SK-N-SH treated with all-trans-retinoic acid at 6 μM for 48 hours (cell line): Measurements from ENCODE around the gene RET.

Experiments used
- ARNTL ChIP-seq: fragments of 450-650 bp; formaldehyde crosslinking; IDR thresholded peaks from 2 replicates; pipeline ENCODE4 v1.5.0; 2020; ENCODE audit warnings: low read depth, mild to moderate bottlenecking, moderate library complexity, borderline replicate concordance
- CREB5 ChIP-seq: fragments of 250-450 bp; sonication (Bioruptor Pico); IDR thresholded peaks from 2 replicates; pipeline ENCODE4 v1.5.1; 2020; ENCODE audit warnings: low read depth, mild to moderate bottlenecking, moderate library complexity
- ESRRG ChIP-seq: fragments of 250-450 bp; sonication (Bioruptor Pico); IDR thresholded peaks from 2 replicates; pipeline ENCODE4 v1.6.1; 2021; ENCODE audit warnings: mild to moderate bottlenecking
- GLIS3 ChIP-seq: fragments of 250-450 bp; sonication (Bioruptor Pico); IDR thresholded peaks from 2 replicates; pipeline ENCODE4 v1.5.0; 2020; ENCODE audit warnings: mild to moderate bottlenecking, moderate library complexity
- PATZ1 ChIP-seq: fragments of 250-450 bp; sonication (Bioruptor Pico); IDR thresholded peaks from 2 replicates; pipeline ENCODE4 v1.8.0; 2020; ENCODE audit warnings: mild to moderate bottlenecking, moderate library complexity, borderline replicate concordance
- POU6F1 ChIP-seq: fragments of 250-450 bp; sonication (Bioruptor Pico); IDR thresholded peaks from 2 replicates; pipeline ENCODE4 v1.8.0; 2021; ENCODE audit warnings: low read depth, mild to moderate bottlenecking, moderate library complexity, borderline replicate concordance
- RARB ChIP-seq: fragments of 250-450 bp; sonication (Bioruptor Pico); IDR thresholded peaks from 2 replicates; pipeline ENCODE4 v1.8.0; 2021; ENCODE audit warnings: mild to moderate bottlenecking, moderate library complexity
- SNAI2 ChIP-seq: fragments of 250-450 bp; sonication (Bioruptor Pico); IDR thresholded peaks from 2 replicates; pipeline ENCODE4 v1.5.0; 2020; ENCODE audit warnings: mild to moderate bottlenecking, moderate library complexity
- TCF4 ChIP-seq: fragments of 250-450 bp; sonication (Bioruptor Pico); IDR thresholded peaks from 2 replicates; pipeline ENCODE4 v1.8.0; 2021; ENCODE audit warnings: mild to moderate bottlenecking, moderate library complexity, borderline replicate concordance
- TOX ChIP-seq: fragments of 250-450 bp; sonication (Bioruptor Pico); IDR thresholded peaks from 2 replicates; pipeline ENCODE4 v1.8.0; 2021; ENCODE audit warnings: mild to moderate bottlenecking, moderate library complexity, borderline replicate concordance
- ZFP3 ChIP-seq: fragments of 250-450 bp; sonication (Bioruptor Pico); IDR thresholded peaks from 2 replicates; pipeline ENCODE4 v1.5.0; 2020; ENCODE audit warnings: mild to moderate bottlenecking, moderate library complexity
- ZNF565 ChIP-seq: fragments of 450-650 bp; formaldehyde crosslinking; conservative IDR thresholded peaks from 2 replicates; pipeline ENCODE4 v1.5.0; 2020; ENCODE audit warnings: low read depth, mild to moderate bottlenecking, moderate library complexity
- TF ChIP-seq, protein P1 (sequence below): fragments of 250-450 bp; sonication (Bioruptor Pico); IDR thresholded peaks from 2 replicates; pipeline ENCODE4 v1.5.1; 2021; ENCODE audit warnings: mild to moderate bottlenecking, moderate library complexity

GRCh38 chr10:43082087-43082486 lies 5.2 kb downstream of the RET start:
- TF ChIP-seq, protein P1, sequence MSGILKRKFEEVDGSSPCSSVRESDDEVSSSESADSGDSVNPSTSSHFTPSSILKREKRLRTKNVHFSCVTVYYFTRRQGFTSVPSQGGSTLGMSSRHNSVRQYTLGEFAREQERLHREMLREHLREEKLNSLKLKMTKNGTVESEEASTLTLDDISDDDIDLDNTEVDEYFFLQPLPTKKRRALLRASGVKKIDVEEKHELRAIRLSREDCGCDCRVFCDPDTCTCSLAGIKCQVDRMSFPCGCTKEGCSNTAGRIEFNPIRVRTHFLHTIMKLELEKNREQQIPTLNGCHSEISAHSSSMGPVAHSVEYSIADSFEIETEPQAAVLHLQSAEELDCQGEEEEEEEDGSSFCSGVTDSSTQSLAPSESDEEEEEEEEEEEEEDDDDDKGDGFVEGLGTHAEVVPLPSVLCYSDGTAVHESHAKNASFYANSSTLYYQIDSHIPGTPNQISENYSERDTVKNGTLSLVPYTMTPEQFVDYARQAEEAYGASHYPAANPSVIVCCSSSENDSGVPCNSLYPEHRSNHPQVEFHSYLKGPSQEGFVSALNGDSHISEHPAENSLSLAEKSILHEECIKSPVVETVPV, result no peak
- no peak for TF ChIP-seq ARNTL
- no peak for TF ChIP-seq TCF4 (CRISPR knock-in tag)
- TF ChIP-seq ZNF565 (CRISPR knock-in tag), result no peak
- TF ChIP-seq CREB5, result no peak
- TF ChIP-seq PATZ1 (CRISPR knock-in tag), result no peak
- TF ChIP-seq TOX (CRISPR knock-in tag), result no peak
- no peak for TF ChIP-seq ESRRG
- no peak for TF ChIP-seq RARB (CRISPR knock-in tag)
- no peak for TF ChIP-seq POU6F1 (CRISPR knock-in tag)
- TF ChIP-seq GLIS3 (CRISPR knock-in tag), result no peak
- no peak for TF ChIP-seq ZFP3 (CRISPR knock-in tag)
- TF ChIP-seq SNAI2 (CRISPR knock-in tag), result no peak
